Measurements from ENCODE around the gene SPDYC.

DNA sequence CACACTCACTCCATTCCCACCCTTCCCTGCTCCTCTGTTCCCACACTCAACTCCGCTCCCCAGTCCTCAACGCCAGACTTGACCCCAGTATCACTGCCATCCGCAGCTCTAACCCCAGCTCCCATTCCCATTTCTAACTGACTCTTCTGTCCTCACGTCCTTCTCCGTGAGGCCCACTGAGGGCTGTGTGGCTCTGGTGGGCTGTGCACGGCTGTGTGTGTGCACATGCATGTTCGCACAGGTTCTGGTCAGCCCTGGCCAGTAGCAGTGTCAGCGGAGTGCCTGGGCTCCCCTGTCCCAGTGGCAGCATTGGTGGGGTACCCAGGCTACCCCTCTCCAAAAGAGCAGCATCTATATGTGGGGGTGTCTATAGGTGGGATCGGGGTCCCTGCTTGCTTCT is 16.7 kb downstream of the SPDYC start:
- TF ChIP-seq, protein P1, sequence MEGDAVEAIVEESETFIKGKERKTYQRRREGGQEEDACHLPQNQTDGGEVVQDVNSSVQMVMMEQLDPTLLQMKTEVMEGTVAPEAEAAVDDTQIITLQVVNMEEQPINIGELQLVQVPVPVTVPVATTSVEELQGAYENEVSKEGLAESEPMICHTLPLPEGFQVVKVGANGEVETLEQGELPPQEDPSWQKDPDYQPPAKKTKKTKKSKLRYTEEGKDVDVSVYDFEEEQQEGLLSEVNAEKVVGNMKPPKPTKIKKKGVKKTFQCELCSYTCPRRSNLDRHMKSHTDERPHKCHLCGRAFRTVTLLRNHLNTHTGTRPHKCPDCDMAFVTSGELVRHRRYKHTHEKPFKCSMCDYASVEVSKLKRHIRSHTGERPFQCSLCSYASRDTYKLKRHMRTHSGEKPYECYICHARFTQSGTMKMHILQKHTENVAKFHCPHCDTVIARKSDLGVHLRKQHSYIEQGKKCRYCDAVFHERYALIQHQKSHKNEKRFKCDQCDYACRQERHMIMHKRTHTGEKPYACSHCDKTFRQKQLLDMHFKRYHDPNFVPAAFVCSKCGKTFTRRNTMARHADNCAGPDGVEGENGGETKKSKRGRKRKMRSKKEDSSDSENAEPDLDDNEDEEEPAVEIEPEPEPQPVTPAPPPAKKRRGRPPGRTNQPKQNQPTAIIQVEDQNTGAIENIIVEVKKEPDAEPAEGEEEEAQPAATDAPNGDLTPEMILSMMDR (IDR thresholded peaks at IDR 0.05), result no peak
- no peak for TF ChIP-seq POLR2A (IDR thresholded peaks at IDR 0.05)
- TF ChIP-seq POLR2AphosphoS5 (IDR thresholded peaks at IDR 0.05), result no peak
